Glutamatergic neuron (in vitro differentiated cells): ENCODE data around the gene ABR. TPM values are rescaled to one million over a fixed set of nuclear protein-coding genes. Genes with fewer than 3 reads are reported as not detected.

ENCODE experiments used
- DNase-seq: peaks from one replicate; pipeline ENCODE4 v3.0.0; 2022
- H3K27ac Mint-ChIP-seq: one replicate; pipeline ENCODE4 v1.8.0; 2020; ENCODE audit warnings: mild to moderate bottlenecking, mixed read lengths, inconsistent platforms; ENCODE audit not compliant: unreplicated experiment
- H3K27me3 Mint-ChIP-seq: one replicate; pipeline ENCODE4 v1.8.0; 2020; ENCODE audit warnings: mild to moderate bottlenecking, moderate library complexity, mixed read lengths, inconsistent platforms; ENCODE audit not compliant: unreplicated experiment
- H3K36me3 Mint-ChIP-seq: one replicate; pipeline ENCODE4 v1.8.0; 2020; ENCODE audit warnings: mild to moderate bottlenecking, mixed read lengths, inconsistent platforms; ENCODE audit not compliant: unreplicated experiment
- H3K4me1 Mint-ChIP-seq: one replicate; pipeline ENCODE4 v1.8.0; 2020; ENCODE audit warnings: mild to moderate bottlenecking, low read depth, mixed read lengths, inconsistent platforms; ENCODE audit not compliant: unreplicated experiment
- H3K4me3 Mint-ChIP-seq: one replicate; pipeline ENCODE4 v1.8.0; 2020; ENCODE audit warnings: mild to moderate bottlenecking, mixed read lengths, inconsistent platforms; ENCODE audit not compliant: unreplicated experiment
- H3K9me3 Mint-ChIP-seq: one replicate; pipeline ENCODE4 v1.8.0; 2020; ENCODE audit warnings: mild to moderate bottlenecking, moderate library complexity, mixed read lengths, inconsistent platforms; ENCODE audit not compliant: unreplicated experiment
- CTCF ChIP-seq: fragments of 200-600 bp; sonication (generic); IDR thresholded peaks from one replicate; pipeline ENCODE4 v1.5.0; 2021; ENCODE audit not compliant: partially characterized antibody, unreplicated experiment
- total RNA-seq: library from RNA; stranded (reverse); fragmentation: NEBNext Ultra II Directional; extraction: Animal tissue kit (Norgen Biotek cat#: 25700); gene quantifications from one replicate; pipeline ENCODE4 v1.2.1, GENCODE V29; 2021; ENCODE audit not compliant: unreplicated experiment

Gene ABR
- total RNA-seq, 1 donor from 2014 or later, result 219 TPM

GRCh38 chr17:1149869-1150268 lies 29.9 kb downstream of the ABR start:
- no peak overlapping the region for H3K4me3 Mint-ChIP-seq

DNA sequence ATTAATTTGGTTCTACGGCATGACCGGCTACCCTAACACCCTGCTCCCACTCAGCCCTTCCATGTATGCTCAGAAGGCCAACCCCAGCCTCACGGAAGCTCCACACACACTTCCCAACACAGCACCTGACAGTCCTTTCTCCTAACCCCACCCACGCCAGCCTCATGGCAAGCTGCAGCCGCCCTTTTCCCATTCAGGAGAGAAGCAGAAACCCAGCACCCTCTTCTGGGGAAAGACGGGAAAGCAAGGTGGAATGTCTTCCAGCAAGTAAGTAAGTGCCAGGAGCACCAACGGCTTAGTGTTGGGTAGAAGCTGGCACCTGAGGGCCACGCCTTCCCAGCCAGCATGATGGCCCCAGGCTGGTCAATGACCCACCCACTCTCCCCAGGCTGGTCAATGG lies 32.1 kb downstream of the ABR start:
- H3K4me1 Mint-ChIP-seq, result peaks cover 21% of the 10 kb centered on the region
- H3K36me3 Mint-ChIP-seq, result no peaks in the 10 kb centered on the region
- peaks cover 9% of the 10 kb centered on the region for H3K9me3 Mint-ChIP-seq
- peak; percentile 41 for TF ChIP-seq CTCF
- H3K4me3 Mint-ChIP-seq, result no peak overlapping the region
- peaks cover 5% of the 10 kb centered on the region for H3K27me3 Mint-ChIP-seq
- peak overlapping the region; percentile 46 for H3K27ac Mint-ChIP-seq
- peak; percentile 73 for DNase-seq

More at GRCh38 chr17:1149869-1150268, 29.9 kb downstream of the ABR start:
- H3K9me3 Mint-ChIP-seq, result peaks cover 7% of the 10 kb centered on the region
- no peak for DNase-seq
- H3K36me3 Mint-ChIP-seq, result no peaks in the 10 kb centered on the region
- H3K27ac Mint-ChIP-seq, result no peak overlapping the region
- no peak for TF ChIP-seq CTCF
- peaks cover 17% of the 10 kb centered on the region for H3K4me1 Mint-ChIP-seq
- peaks cover 5% of the 10 kb centered on the region for H3K27me3 Mint-ChIP-seq

DNA sequence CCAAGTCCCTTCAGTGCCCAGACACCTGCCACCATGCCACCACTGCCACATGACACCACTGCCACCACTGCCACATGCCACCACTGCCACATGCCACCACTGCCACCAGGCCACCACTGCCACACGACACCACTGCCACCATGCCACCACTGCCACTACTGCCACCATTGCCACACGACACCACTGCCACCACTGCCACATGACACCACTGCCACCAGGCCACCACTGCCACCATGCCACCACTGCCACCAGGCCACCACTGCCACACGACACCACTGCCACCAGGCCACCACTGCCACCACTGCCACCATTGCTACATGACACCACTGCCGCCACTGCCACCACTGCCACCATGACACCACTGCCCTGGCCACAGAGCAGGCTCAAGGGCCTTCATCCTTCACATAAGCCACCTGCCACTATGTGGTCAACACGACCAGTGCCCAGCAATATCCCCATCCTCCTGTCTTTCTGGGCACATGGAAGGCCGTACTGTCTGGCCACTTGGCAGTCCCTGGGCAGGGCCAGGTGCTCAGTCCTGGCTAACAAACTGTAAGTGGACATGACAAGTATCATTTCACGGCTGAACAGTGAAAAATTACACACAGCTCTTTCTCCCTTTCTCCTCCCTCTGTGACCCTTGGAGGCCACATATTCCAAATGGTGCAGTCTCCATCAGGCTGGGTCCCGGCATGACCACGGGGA lies 33.1 kb downstream of the ABR start:
- H3K36me3 Mint-ChIP-seq, result no peaks in the 10 kb centered on the region
- H3K4me3 Mint-ChIP-seq, result no peak overlapping the region
- peaks cover 25% of the 10 kb centered on the region for H3K4me1 Mint-ChIP-seq
- no peak for TF ChIP-seq CTCF
- peaks cover 5% of the 10 kb centered on the region for H3K27me3 Mint-ChIP-seq
- peaks cover 12% of the 10 kb centered on the region for H3K9me3 Mint-ChIP-seq
- peak overlapping the region; percentile 69 for H3K27ac Mint-ChIP-seq
- no peak for DNase-seq

- peaks cover 24% of the 10 kb centered on the region for H3K4me1 Mint-ChIP-seq
- H3K9me3 Mint-ChIP-seq, result peaks cover 12% of the 10 kb centered on the region
- H3K36me3 Mint-ChIP-seq, result no peaks in the 10 kb centered on the region
- peak overlapping the region; percentile 19 for H3K27ac Mint-ChIP-seq
- peak overlapping the region; percentile 53 for H3K4me3 Mint-ChIP-seq
- TF ChIP-seq CTCF, result no peak
- peaks cover 5% of the 10 kb centered on the region for H3K27me3 Mint-ChIP-seq
- no peak for DNase-seq
These were observed 34.3 kb downstream of the ABR start for GRCh38 chr17:1145311-1145986.

GRCh38 chr17:1144162-1144561 lies 35.6 kb downstream of the ABR start:
- no peak for DNase-seq
- Mint-ChIP-seq H3K27ac (peak overlapping the region; percentile 75), H3K36me3 (no peaks in the 10 kb centered on the region), H3K4me1 (peaks cover 26% of the 10 kb centered on the region), H3K4me3 (peak overlapping the region; percentile 69), H3K27me3 (peaks cover 5% of the 10 kb centered on the region), H3K9me3 (peaks cover 19% of the 10 kb centered on the region)
- TF ChIP-seq CTCF, result no peak
